HepG2 (cell line): ENCODE measurements around the gene DMGDH. TPM values are rescaled to one million over a fixed set of nuclear protein-coding genes. Genes with fewer than 3 reads are reported as not detected.
A peak's percentile ranks its signal among the peaks of the same experiment; 100 is the strongest.

Experiments used
- ATAC-seq: fragments of 200-7000 bp; cut with Tn5 transposase; 3 replicates; pipeline ENCODE4 v1.9.1; 2020; ENCODE audit warnings: mild to moderate bottlenecking, moderate library complexity
- BruUV-seq: library from RNA; stranded (reverse); fragments of 400-500 nt; replicated peaks from 2 replicates; lab custom pipeline; 2021; lab: Mats Ljungman, UMichigan
- CTCF ChIA-PET: fragments of 300-600 bp; formaldehyde crosslinking; extraction: SDS; loops from one replicate; lab custom pipeline; 2021; ENCODE audit warnings: low total read pairs, inconsistent platforms, low intra/inter-chr PET ratio; lab: Yijun Ruan, JAX
- POLR2A ChIA-PET: fragments of 350-600 bp; sonication (Branson Sonifier 250); formaldehyde crosslinking; loops from one replicate; lab custom pipeline; 2020; ENCODE audit warnings: antibody characterized with exemption, inconsistent platforms; lab: Yijun Ruan, JAX
- DNase-seq: peaks from one replicate; pipeline ENCODE4 v3.0.0-alpha.2; 2015; ENCODE audit warnings: low spot score
- FAIRE-seq: peaks from 3 replicates; lab custom pipeline; 2011; peaks lifted over from hg19 to GRCh38; lab: Jason Lieb, UNC
- H2AFZ ChIP-seq: one replicate; pipeline ENCODE4 v1.6.1; 2011; ENCODE audit warnings: low read length, inconsistent platforms
- H3K27ac ChIP-seq: fragments of 300-600 bp; 3 replicates; pipeline ENCODE4 v1.8.0; 2011; ENCODE audit warnings: mixed run types, mild to moderate bottlenecking, mixed read lengths, low read length, inconsistent platforms; ENCODE audit not compliant: insufficient read depth; ENCODE audit errors: extremely low read length
- H3K27me3 ChIP-seq, 2 experiments: fragments of 200-600 bp in 1 of 2; 2 replicates in 1 of 2; 3 replicates in 1 of 2; pipeline versions ENCODE4 v1.6.0 to v1.8.0; 2011; ENCODE audit warnings: low read length in 2 of 2, mild to moderate bottlenecking in 2 of 2, moderate library complexity in 2 of 2, inconsistent platforms in 1 of 2; ENCODE audit not compliant: insufficient read depth in 2 of 2, control insufficient read depth in 1 of 2
- H3K36me3 ChIP-seq, 2 experiments: fragments of 200-600 bp in 1 of 2; replicated peaks in 1 of 2; 2 replicates in 1 of 2; 3 replicates in 1 of 2; pipeline versions ENCODE4 v1.5.1 to v1.8.0; 2011; ENCODE audit warnings: low read length in 2 of 2, inconsistent platforms in 1 of 2; ENCODE audit not compliant: insufficient read depth in 2 of 2, control insufficient read depth in 1 of 2
- H3K4me1 ChIP-seq: 2 replicates; pipeline ENCODE4 v1.5.1; 2012; ENCODE audit warnings: low read length, inconsistent platforms; ENCODE audit not compliant: insufficient read depth
- H3K4me2 ChIP-seq: 2 replicates; pipeline ENCODE4 v1.6.0; 2011; ENCODE audit warnings: low read depth, low read length, inconsistent platforms
- H3K4me3 ChIP-seq, 3 experiments: fragments of 200-600 bp in 1 of 3; sonication (generic), shearing (Covaris generic) in 1 of 3; replicated peaks in 1 of 3; 2 replicates each; pipeline ENCODE4 v1.5.1; 2011 to 2016; ENCODE audit warnings: low read length in 3 of 3, inconsistent platforms in 2 of 3, low read depth in 2 of 3, mild to moderate bottlenecking in 2 of 3, control low read depth in 1 of 3, mixed read lengths in 1 of 3; ENCODE audit not compliant: insufficient read depth in 1 of 3
- H3K79me2 ChIP-seq: one replicate; pipeline ENCODE4 v1.6.1; 2011; ENCODE audit warnings: low read length, inconsistent platforms; ENCODE audit not compliant: insufficient read depth
- H3K9ac ChIP-seq: 2 replicates; pipeline ENCODE4 v1.6.0; 2011; ENCODE audit warnings: mild to moderate bottlenecking, low read depth, low read length, inconsistent platforms; ENCODE audit not compliant: insufficient read depth
- H3K9me3 ChIP-seq: 2 replicates; pipeline ENCODE4 v1.5.1; 2012; ENCODE audit warnings: mild to moderate bottlenecking, low read length
- H4K20me1 ChIP-seq: 2 replicates; pipeline ENCODE4 v1.6.0; 2011; ENCODE audit warnings: inconsistent platforms, mild to moderate bottlenecking, low read length, moderate library complexity; ENCODE audit not compliant: insufficient read depth
- FOXJ3 ChIP-seq: sonication (generic); formaldehyde crosslinking; IDR thresholded peaks from 2 replicates; pipeline ENCODE4 v1.4.0; 2020; ENCODE audit warnings: missing genetic modification reagents, mild to moderate bottlenecking, borderline replicate concordance
- FOXK1 ChIP-seq: sonication (generic); formaldehyde crosslinking; IDR thresholded peaks from 2 replicates; pipeline ENCODE4 v1.4.0; 2020; ENCODE audit warnings: low read depth, missing genetic modification reagents, borderline replicate concordance
- GATAD2A ChIP-seq: IDR thresholded peaks from 2 replicates; pipeline ENCODE4 v1.6.1; 2016
- HNRNPK ChIP-seq: fragments of 200-400 bp; formaldehyde crosslinking; IDR thresholded peaks from 2 replicates; pipeline ENCODE4 v1.6.1; 2018; ENCODE audit warnings: low read length, low read depth, moderate library complexity, mild to moderate bottlenecking; ENCODE audit not compliant: poor library complexity, severe bottlenecking
- KAT8 ChIP-seq: IDR thresholded peaks from 2 replicates; pipeline ENCODE4 v1.6.1; 2016; ENCODE audit warnings: missing genetic modification reagents, missing compliant biosample characterization
- KDM1A ChIP-seq: IDR thresholded peaks from 2 replicates; pipeline ENCODE4 v1.6.1; 2016; ENCODE audit warnings: missing compliant biosample characterization
- PHF20 ChIP-seq: sonication (generic); formaldehyde crosslinking; IDR thresholded peaks from 2 replicates; pipeline ENCODE4 v1.5.0; 2020; ENCODE audit warnings: mild to moderate bottlenecking, missing genetic modification reagents
- RAD21 ChIP-seq: fragments of 450-650 bp; formaldehyde crosslinking; IDR thresholded peaks from 2 replicates; pipeline ENCODE4 v1.5.0; 2020; ENCODE audit warnings: mild to moderate bottlenecking
- RARA ChIP-seq: IDR thresholded peaks from 2 replicates; pipeline ENCODE4 v1.6.1; 2016; ENCODE audit warnings: missing genetic modification reagents, missing compliant biosample characterization
- SSRP1 ChIP-seq: IDR thresholded peaks from 2 replicates; pipeline ENCODE4 v1.6.1; 2016; ENCODE audit warnings: control low read depth
- TCF7 ChIP-seq: sonication (generic); IDR thresholded peaks from 2 replicates; pipeline ENCODE4 v1.6.1; 2016; ENCODE audit warnings: antibody characterized with exemption, low read depth
- THRA ChIP-seq: sonication (generic); formaldehyde crosslinking; IDR thresholded peaks from 2 replicates; pipeline ENCODE4 v1.4.0; 2020; ENCODE audit warnings: missing genetic modification reagents, borderline replicate concordance
- TRIM24 ChIP-seq: sonication (generic); formaldehyde crosslinking; IDR thresholded peaks from 2 replicates; pipeline ENCODE4 v1.8.0; 2022; ENCODE audit warnings: mild to moderate bottlenecking, missing genetic modification reagents
- ZC3H4 ChIP-seq: sonication (generic); formaldehyde crosslinking; IDR thresholded peaks from 2 replicates; pipeline ENCODE4 v1.4.0; 2020; ENCODE audit warnings: missing genetic modification reagents, borderline replicate concordance
- ZNF136 ChIP-seq: sonication (generic); formaldehyde crosslinking; IDR thresholded peaks from 2 replicates; pipeline ENCODE4 v1.8.1; 2022; ENCODE audit warnings: low read depth, mild to moderate bottlenecking, moderate library complexity, missing genetic modification reagents
- ZNF276 ChIP-seq: sonication (generic); formaldehyde crosslinking; IDR thresholded peaks from 2 replicates; pipeline ENCODE4 v1.4.0; 2020; ENCODE audit warnings: mild to moderate bottlenecking, low read depth, missing genetic modification reagents
- ZNF331 ChIP-seq: sonication (generic); formaldehyde crosslinking; IDR thresholded peaks from 2 replicates; pipeline ENCODE4 v1.4.0; 2020; ENCODE audit warnings: missing genetic modification reagents
- ZNF580 ChIP-seq: IDR thresholded peaks from 2 replicates; pipeline ENCODE4 v1.6.1; 2016; ENCODE audit warnings: low read depth, borderline replicate concordance
- ZNF770 ChIP-seq: sonication (generic); formaldehyde crosslinking; IDR thresholded peaks from 2 replicates; pipeline ENCODE4 v1.5.0; 2020; ENCODE audit warnings: mild to moderate bottlenecking, missing genetic modification reagents
- WGBS: methylation state at CpG from one replicate; pipeline ENCODE4 v1.1.6; 2017; ENCODE audit warnings: low lambda C conversion rate; 5-methylcytosine and 5-hydroxymethylcytosine counted together
- in situ Hi-C: cut with HindIII; loops from 2 replicates; pipeline ENCODE4 v1.10.0; 2017; ENCODE audit warnings: low pct_unique_long_range_greater_than_20kb; ENCODE audit not compliant: extremely low pct_ligation_motif_present
- intact Hi-C: fragments of 100-400 bp; cut with micrococcal nuclease; formaldehyde crosslinking; loops from one replicate; pipeline ENCODE4 v1.10.0; 2022; ENCODE audit not compliant: unreplicated experiment
- polyA plus RNA-seq, 8 experiments: library from polyadenylated mRNA; depleted of rRNA in 3 of 8; stranded (reverse) in 7 of 8; unstranded in 1 of 8; fragments of >200 nt; fragmentation: Illumina TruSeq in 4 of 8; extraction: Trizol in 4 of 8; gene quantifications; 2 replicates each; pipeline versions ENCODE4 v1.2.1 to v1.2.3, GENCODE V29; 2011 to 2016; ENCODE audit warnings: low read depth in 4 of 8, missing spikeins in 1 of 8, mixed read lengths in 1 of 8; ENCODE audit not compliant: insufficient read depth in 1 of 8
- total RNA-seq, 5 experiments: library from RNA; depleted of rRNA; stranded (reverse); fragments of >200 nt; fragmentation: Illumina TruSeq; extraction: Trizol; gene quantifications; 2 replicates each; pipeline ENCODE4 v1.2.3, GENCODE V29; 2016; ENCODE audit warnings: low read depth in 1 of 5

The DMGDH gene
- total and polyA plus RNA-seq, 2 of the 13 experiments (the other 11 are each of a cell fraction or from before 2014, with no cell fraction given), result 3.6 to 7.9 TPM

- TF ChIP-seq ZNF276 (CRISPR knock-in tag) (no peak), RARA (CRISPR knock-in tag) (no peak), RAD21 (peak; percentile 88), ZNF770 (CRISPR knock-in tag) (no peak), GATAD2A (CRISPR knock-in tag) (peak; percentile 39; the same call in 1 of the 2 replicates)
Observed at GRCh38 chr5:79025054-79025472, 44.4 kb downstream of the DMGDH start (continued).

- DNase-seq (peak; percentile 49), FAIRE-seq (peak; percentile 79), ATAC-seq (peak; percentile 74)
- Histone ChIP-seq H3K27ac (no peak overlapping the region), H3K4me1 (peaks cover 33% of the 10 kb centered on the region), H3K4me3 (no peak overlapping the region), H3K36me3 (no peaks in the 10 kb centered on the region), H3K9me3 (no peaks in the 10 kb centered on the region), H3K79me2 (no peaks in the 10 kb centered on the region), H4K20me1 (no peaks in the 10 kb centered on the region), H3K27me3 (no peaks in the 10 kb centered on the region), H3K4me2 (no peak overlapping the region), H2AFZ (no peak overlapping the region), H3K9ac (no peak overlapping the region)
- WGBS, result 62% methylated on average over 1 of the region's 1 CpG
- in situ Hi-C loops (loop anchor here (25.0 kb wide), 1 partner anchor 438 kb away; no protein-coding TSS in a partner anchor), intact Hi-C loops (loop anchor here (2.0 to 10.0 kb wide), 5 partner anchors 122 to 441 kb away; no protein-coding TSS in a partner anchor)
- BruUV-seq, result no TSS peak
- ChIA-PET POLR2A (interaction anchor here (0.9 to 5.6 kb wide), 2 partner anchors 39 to 109 kb away, joined by 3 to 46 read pairs; partner anchors contain the start of gene ARSB), CTCF (interaction anchor here (1.8 to 2.4 kb wide), 3 partner anchors 86 to 177 kb away, joined by 8 to 53 read pairs (median 17); no protein-coding TSS in a partner anchor)
- TF ChIP-seq ZC3H4 (CRISPR knock-in tag), result no peak
- peak; percentile 89; the same call in 1 of the 2 replicates for TF ChIP-seq FOXJ3 (CRISPR knock-in tag)
- TF ChIP-seq ZNF580 (CRISPR knock-in tag), result no peak
- 0 out of 2 replicates have a peak, but pooled peaks have one; percentile 61 for TF ChIP-seq FOXK1
- no peak for TF ChIP-seq ZNF136 (CRISPR knock-in tag)
- TF ChIP-seq PHF20 (CRISPR knock-in tag), result no peak
- TF ChIP-seq RARA (CRISPR knock-in tag), result peak; percentile 79
- 0 out of 2 replicates have a peak, but pooled peaks have one; percentile 43 for TF ChIP-seq ZNF331 (CRISPR knock-in tag)
- TF ChIP-seq TCF7, result peak; percentile 30; the same call in 1 of the 2 replicates
- no peak for TF ChIP-seq HNRNPK
- peak; percentile 75; the same call in 1 of the 2 replicates for TF ChIP-seq THRA (CRISPR knock-in tag)
- TF ChIP-seq KAT8 (CRISPR knock-in tag), result 0 out of 2 replicates have a peak, but pooled peaks have one; percentile 11
- no peak for TF ChIP-seq SSRP1 (CRISPR knock-in tag)
- TF ChIP-seq KDM1A (CRISPR knock-in tag), result no peak
- no peak for TF ChIP-seq TRIM24 (CRISPR knock-in tag)
Observed at GRCh38 chr5:79023947-79024346, 45.5 kb downstream of the DMGDH start.
